Ovary (tissue), 9 donors: ENCODE results near the gene PCDHB11. TPM values are rescaled to one million over a fixed set of nuclear protein-coding genes. Genes with fewer than 3 reads are reported as not detected.
"Not testable (repeated sequence)": the region's sequence is repeated elsewhere in the genome, so short reads cannot be mapped to it uniquely, and the experiment has no call there.

Source experiments
- DNase-seq, 5 donors: peaks; one replicate each; pipeline ENCODE4 v3.0.0-alpha.2; 2019 to 2020
- H3K27ac ChIP-seq, 2 donors: fragments of 200-600 bp; one replicate each; pipeline versions ENCODE4 v1.5.1 to v1.8.0; 2019 to 2022
- H3K27me3 ChIP-seq: fragments of 200-600 bp; one replicate; pipeline ENCODE4 v1.8.0; 2022
- H3K36me3 ChIP-seq: fragments of 200-600 bp; sonication (generic); one replicate; pipeline ENCODE4 v1.5.1; 2019
- H3K4me1 ChIP-seq: one replicate; pipeline ENCODE4 v1.8.1; 2013; ENCODE audit warnings: mild to moderate bottlenecking, moderate library complexity; ENCODE audit not compliant: insufficient read depth
- H3K4me3 ChIP-seq: fragments of 200-600 bp; sonication (generic); one replicate; pipeline ENCODE4 v1.5.1; 2017
- H3K9me3 ChIP-seq, 2 donors: fragments of 200-600 bp in 1 of 2; sonication (generic) in 1 of 2; one replicate each; pipeline versions ENCODE4 v1.5.1 to v1.8.1; 2013 to 2019; ENCODE audit warnings: mild to moderate bottlenecking in 1 of 2, moderate library complexity in 1 of 2
- EP300 ChIP-seq: sonication (generic); formaldehyde crosslinking; IDR thresholded peaks from one replicate; pipeline ENCODE4 v1.6.1; 2017; ENCODE audit warnings: antibody characterized with exemption
- POLR2A ChIP-seq: fragments of 450-650 bp; IDR thresholded peaks from one replicate; pipeline ENCODE4 v1.6.1; 2017; ENCODE audit warnings: antibody characterized with exemption, mild to moderate bottlenecking, moderate library complexity
- WGBS, 3 donors: extraction: QIAGEN DNeasy Blood & Tissue Kit in 1 of 3; methylation state at CpG; one replicate each; pipeline versions ENCODE4 v1.1.5 to v1.1.7; 2013 to 2017; 5-methylcytosine and 5-hydroxymethylcytosine counted together
- intact Hi-C, 4 donors: fragments of 100-400 bp; cut with DNase I; formaldehyde crosslinking; loops; one replicate each; pipeline versions ENCODE4 v1.11.0 to v1.15.1; 2022 to 2023
- polyA plus RNA-seq, 2 donors: library from polyadenylated mRNA; stranded (reverse); fragments of 200-250 nt in 1 of 2; fragments of 350-450 nt in 1 of 2; fragmentation: Illumina TruSeq in 1 of 2; extraction: RNeasy Lipid Tissue Mini Kit (QIAGEN cat#74804) in 1 of 2; gene quantifications; one replicate each; pipeline ENCODE4 v1.2.3, GENCODE V29; 2013 to 2014
- total RNA-seq, 7 donors: library from RNA; depleted of rRNA in 2 of 7; stranded (reverse); fragments of >200 nt in 2 of 7; fragmentation: NEBNext Ultra II Directional in 3 of 7; extraction: Animal tissue kit (Norgen Biotek cat#: 25700) in 3 of 7; gene quantifications; one replicate each; pipeline versions ENCODE4 v1.1.0 to v1.2.4, GENCODE V29; 2016 to 2023
- TF ChIP-seq, protein P1 (sequence below), 3 donors: fragments of 450-650 bp in 2 of 3; fragments of 200-600 bp in 1 of 3; IDR thresholded peaks; one replicate each; pipeline versions ENCODE4 v1.5.1 to v1.8.0; 2016 to 2022; ENCODE audit warnings: antibody characterized with exemption in 3 of 3, mild to moderate bottlenecking in 1 of 3
- donor health status: DM: no; HTN: no; CAD: no; lungs with moderate emphysema.
- donor health status: DM: no; HTN: no; CAD: no.
- donor health status: Bipolar disorder and iron deficiency.
- donor health status: DM: yes; HTN: yes; CAD: no.
- donor health status: DM: no; HTN: no; CAD: no.
- donor health status: DM: yes; HTN: yes; CAD: no.

Gene PCDHB11
- total and polyA plus RNA-seq, 9 donors: 1.8 to 9.2 (median 5.7) TPM

DNA sequence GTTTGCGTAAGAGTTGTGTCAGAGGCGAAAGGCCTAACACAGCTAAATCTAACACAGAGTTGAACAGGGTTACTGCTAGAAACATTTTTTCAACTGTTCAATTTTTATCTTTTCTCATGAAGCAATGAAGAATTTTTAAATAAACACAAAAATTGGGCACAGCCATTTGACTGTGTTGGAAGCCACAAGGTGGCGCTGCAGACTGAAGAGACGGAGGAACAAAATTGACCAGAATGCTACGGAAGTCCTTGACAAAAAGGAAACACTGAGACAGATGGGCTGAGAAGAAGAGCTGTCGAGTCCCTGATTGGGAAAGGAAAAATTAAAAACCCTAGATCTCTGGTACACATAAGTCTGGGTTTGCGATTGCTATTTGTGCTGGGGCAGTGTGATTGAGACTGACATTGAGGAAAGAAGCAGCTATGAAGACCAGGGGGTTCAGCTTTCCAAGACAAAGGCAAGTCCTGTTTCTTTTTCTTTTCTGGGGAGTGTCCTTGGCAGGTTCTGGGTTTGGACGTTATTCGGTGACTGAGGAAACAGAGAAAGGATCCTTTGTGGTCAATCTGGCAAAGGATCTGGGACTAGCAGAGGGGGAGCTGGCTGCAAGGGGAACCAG is 12.4 kb upstream of the PCDHB11 start, which contains the start of gene PCDHB9:
TSS of gene PCDHB9 (plus strand) at position 265 of the 616 bp plus-strand sequence. CDS start at position 423, 158 bp downstream.
- intact Hi-C loops: no loop called here
- no peak for TF ChIP-seq POLR2A
- TF ChIP-seq, protein P1, sequence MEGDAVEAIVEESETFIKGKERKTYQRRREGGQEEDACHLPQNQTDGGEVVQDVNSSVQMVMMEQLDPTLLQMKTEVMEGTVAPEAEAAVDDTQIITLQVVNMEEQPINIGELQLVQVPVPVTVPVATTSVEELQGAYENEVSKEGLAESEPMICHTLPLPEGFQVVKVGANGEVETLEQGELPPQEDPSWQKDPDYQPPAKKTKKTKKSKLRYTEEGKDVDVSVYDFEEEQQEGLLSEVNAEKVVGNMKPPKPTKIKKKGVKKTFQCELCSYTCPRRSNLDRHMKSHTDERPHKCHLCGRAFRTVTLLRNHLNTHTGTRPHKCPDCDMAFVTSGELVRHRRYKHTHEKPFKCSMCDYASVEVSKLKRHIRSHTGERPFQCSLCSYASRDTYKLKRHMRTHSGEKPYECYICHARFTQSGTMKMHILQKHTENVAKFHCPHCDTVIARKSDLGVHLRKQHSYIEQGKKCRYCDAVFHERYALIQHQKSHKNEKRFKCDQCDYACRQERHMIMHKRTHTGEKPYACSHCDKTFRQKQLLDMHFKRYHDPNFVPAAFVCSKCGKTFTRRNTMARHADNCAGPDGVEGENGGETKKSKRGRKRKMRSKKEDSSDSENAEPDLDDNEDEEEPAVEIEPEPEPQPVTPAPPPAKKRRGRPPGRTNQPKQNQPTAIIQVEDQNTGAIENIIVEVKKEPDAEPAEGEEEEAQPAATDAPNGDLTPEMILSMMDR (IDR thresholded peaks at IDR 0.05): no peak
- TF ChIP-seq EP300: no peak
- no peaks in the 10 kb centered on the region for H3K27me3 ChIP-seq
- DNase-seq: peak in 1 of 5 donors; percentile 33
- H3K9me3 ChIP-seq: peaks cover 0 to 24% of the 10 kb centered on the region in 2 donors
- no peak within 1 kb of the TSS for H3K4me3 ChIP-seq
- H3K36me3 ChIP-seq: no peaks in the 10 kb centered on the region
- H3K4me1 ChIP-seq: no peaks in the 10 kb centered on the region
- H3K27ac ChIP-seq: no peak within 1 kb of the TSS
- WGBS, 3 donors: 12 to 23% (median 17%) methylated on average over 9 of the region's 9 CpGs

DNA sequence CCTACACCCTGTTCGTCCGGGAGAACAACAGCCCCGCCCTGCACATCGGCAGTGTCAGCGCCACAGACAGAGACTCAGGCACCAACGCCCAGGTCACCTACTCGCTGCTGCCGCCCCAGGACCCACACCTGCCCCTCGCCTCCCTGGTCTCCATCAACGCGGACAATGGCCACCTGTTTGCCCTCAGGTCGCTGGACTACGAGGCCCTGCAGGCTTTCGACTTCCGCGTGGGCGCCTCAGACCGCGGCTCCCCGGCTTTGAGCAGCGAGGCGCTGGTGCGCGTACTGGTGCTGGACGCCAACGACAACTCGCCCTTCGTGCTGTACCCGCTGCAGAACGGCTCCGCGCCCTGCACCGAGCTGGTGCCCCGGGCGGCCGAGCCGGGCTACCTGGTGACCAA is 10.7 kb upstream of the PCDHB11 start:
- DNase-seq, H3K4me3 ChIP-seq, intact Hi-C loops, H3K27me3 ChIP-seq, H3K36me3 ChIP-seq, H3K27ac ChIP-seq, H3K4me1 ChIP-seq: not testable (repeated sequence)
- 23 to 34% (median 28%) methylated on average over 11 to 32 of the region's 37 CpGs for WGBS, 3 donors
- H3K9me3 ChIP-seq: peaks cover 0 to 22% of the 10 kb centered on the region in 2 donors

GRCh38 chr5:141189131-141189530 is 10.3 kb upstream of the PCDHB11 start:
- DNase-seq, H3K4me1 ChIP-seq, H3K27ac ChIP-seq, intact Hi-C loops, H3K27me3 ChIP-seq, H3K36me3 ChIP-seq, H3K4me3 ChIP-seq: not testable (repeated sequence)
- WGBS, 3 donors: 22 to 38% (median 27%) methylated on average over 19 to 35 of the region's 35 CpGs
- peaks cover 0 to 21% of the 10 kb centered on the region in 2 donors for H3K9me3 ChIP-seq

GRCh38 chr5:141192110-141192725 is 7.2 kb upstream of the PCDHB11 start, which contains the start of gene PCDHB10:
PCDHB10 (plus strand) TSS chr5:141192353; CDS start chr5:141192553, 200 bp downstream.
- DNase-seq: no peak
- TF ChIP-seq EP300 (no peak), POLR2A (no peak)
- TF ChIP-seq, protein P1 (IDR thresholded peaks at IDR 0.05): no peak
- H3K4me1 ChIP-seq: no peaks in the 10 kb centered on the region
- intact Hi-C loops: no loop called here
- no peak within 1 kb of the TSS for H3K4me3 ChIP-seq
- no peak within 1 kb of the TSS for H3K27ac ChIP-seq
- H3K27me3 ChIP-seq: no peaks in the 10 kb centered on the region
- 4 to 12% (median 7%) methylated on average over 10 of the region's 10 CpGs for WGBS, 3 donors
- H3K36me3 ChIP-seq: no peaks in the 10 kb centered on the region
- H3K9me3 ChIP-seq: peaks cover 0 to 10% of the 10 kb centered on the region in 2 donors

DNA sequence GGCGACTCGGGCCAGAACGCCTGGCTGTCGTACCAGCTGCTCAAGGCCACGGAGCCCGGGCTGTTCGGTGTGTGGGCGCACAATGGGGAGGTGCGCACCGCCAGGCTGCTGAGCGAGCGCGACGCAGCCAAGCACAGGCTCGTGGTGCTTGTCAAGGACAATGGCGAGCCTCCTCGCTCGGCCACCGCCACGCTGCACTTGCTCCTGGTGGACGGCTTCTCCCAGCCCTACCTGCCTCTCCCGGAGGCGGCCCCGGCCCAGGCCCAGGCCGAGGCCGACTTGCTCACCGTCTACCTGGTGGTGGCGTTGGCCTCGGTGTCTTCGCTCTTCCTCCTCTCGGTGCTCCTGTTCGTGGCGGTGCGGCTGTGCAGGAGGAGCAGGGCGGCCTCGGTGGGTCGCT is 5.1 kb upstream of the PCDHB11 start:
- H3K27me3 ChIP-seq, intact Hi-C loops, H3K9me3 ChIP-seq, H3K36me3 ChIP-seq, H3K27ac ChIP-seq, DNase-seq, H3K4me3 ChIP-seq, H3K4me1 ChIP-seq: not testable (repeated sequence)
- 18 to 39% (median 24%) methylated on average over 19 to 26 of the region's 37 CpGs for WGBS, 3 donors

DNA sequence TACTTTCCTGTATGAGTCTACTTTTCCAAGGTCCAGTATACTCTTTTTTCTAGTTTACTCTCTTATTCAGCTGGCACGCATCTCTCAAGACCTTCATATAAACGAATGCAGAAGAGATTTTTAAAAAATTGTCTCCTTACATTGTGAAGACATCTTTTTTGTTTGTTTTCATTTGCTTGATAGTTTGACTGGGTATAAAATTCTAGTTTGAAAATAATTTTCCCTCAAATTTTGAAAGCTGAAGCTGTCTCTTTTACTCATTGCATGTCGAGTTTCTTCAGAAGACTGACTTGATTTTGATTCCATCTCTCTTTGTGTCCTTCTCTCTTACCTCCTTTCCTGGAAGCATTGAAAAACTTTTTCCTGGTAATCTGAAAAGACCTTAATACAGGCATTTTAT is 3.1 kb upstream of the PCDHB11 start:
- WGBS, 3 donors: 42 to 63% (median 56%) methylated on average over 3 of the region's 3 CpGs
- H3K4me1 ChIP-seq: no peaks in the 10 kb centered on the region
- no peaks in the 10 kb centered on the region for H3K36me3 ChIP-seq
- intact Hi-C loops: no loop called here
- H3K27me3 ChIP-seq: no peaks in the 10 kb centered on the region
- no peak for DNase-seq
- TF ChIP-seq POLR2A: no peak
- TF ChIP-seq EP300: no peak
- TF ChIP-seq, protein P1 (IDR thresholded peaks at IDR 0.05): no peak
- H3K9me3 ChIP-seq: peaks cover 6 to 10% of the 10 kb centered on the region in 2 donors
- H3K4me3 ChIP-seq: no peak overlapping the region
- H3K27ac ChIP-seq: no peak overlapping the region

DNA sequence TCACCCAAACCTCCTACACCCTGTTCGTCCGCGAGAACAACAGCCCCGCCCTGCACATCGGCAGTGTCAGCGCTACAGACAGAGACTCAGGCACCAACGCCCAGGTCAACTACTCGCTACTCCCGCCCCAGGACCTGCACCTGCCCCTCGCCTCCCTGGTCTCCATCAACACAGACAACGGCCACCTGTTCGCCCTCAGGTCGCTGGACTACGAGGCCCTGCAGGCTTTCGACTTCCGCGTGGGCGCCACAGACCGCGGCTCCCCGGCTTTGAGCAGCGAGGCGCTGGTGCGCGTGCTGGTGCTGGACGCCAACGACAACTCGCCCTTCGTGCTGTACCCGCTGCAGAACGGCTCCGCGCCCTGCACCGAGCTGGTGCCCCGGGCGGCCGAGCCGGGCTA is 1.7 kb downstream of the PCDHB11 start:
- intact Hi-C loops, H3K4me1 ChIP-seq, H3K27me3 ChIP-seq, DNase-seq, H3K4me3 ChIP-seq, H3K36me3 ChIP-seq, H3K27ac ChIP-seq: not testable (repeated sequence)
- peaks cover 6 to 23% of the 10 kb centered on the region in 2 donors for H3K9me3 ChIP-seq
- WGBS, 3 donors: 25 to 40% (median 28%) methylated on average over 18 to 27 of the region's 38 CpGs

- intact Hi-C loops, H3K27ac ChIP-seq, H3K27me3 ChIP-seq, H3K4me1 ChIP-seq, DNase-seq, H3K4me3 ChIP-seq, H3K36me3 ChIP-seq: not testable (repeated sequence)
- H3K9me3 ChIP-seq: peaks cover 6 to 23% of the 10 kb centered on the region in 2 donors
- 26 to 36% (median 29%) methylated on average over 8 to 31 of the region's 35 CpGs for WGBS, 3 donors
Observed at GRCh38 chr5:141201646-141202045, 2.2 kb downstream of the PCDHB11 start.
